ENCODE data around the gene KIAA1755. TPM values are rescaled to one million over a fixed set of nuclear protein-coding genes. Genes with fewer than 3 reads are reported as not detected.

Gene KIAA1755
- total and polyA plus RNA-seq, 7 donors, result 1.2 to 39.1 (median 11.6) TPM; not detected in 1

GRCh38 chr20:38201356-38201755 lies 59.2 kb downstream of the KIAA1755 start:
- no peak for TF ChIP-seq POLR2AphosphoS5 (IDR thresholded peaks at IDR 0.05)
- no peak overlapping the region for H3K27ac ChIP-seq
- no peaks in the 10 kb centered on the region for H3K4me1 ChIP-seq
- no peaks in the 10 kb centered on the region for H3K9me3 ChIP-seq
- whole genome bisulfite sequencing, 2 donors, result 74 to 83% methylated on average over 6 of the region's 6 CpGs
- intact Hi-C loops (cut with DNase I), result no loop called here
- no peaks in the 10 kb centered on the region for H3K27me3 ChIP-seq
- no peaks in the 10 kb centered on the region for H3K36me3 ChIP-seq
- DNase-seq, result peak; percentile 57
- H3K4me3 ChIP-seq, result no peak overlapping the region

- Histone ChIP-seq H3K4me1 (no peaks in the 10 kb centered on the region), H3K9me3 (no peaks in the 10 kb centered on the region), H3K27ac (no peak overlapping the region), H3K4me3 (no peak overlapping the region), H3K27me3 (no peaks in the 10 kb centered on the region), H3K36me3 (no peaks in the 10 kb centered on the region)
- no peak for TF ChIP-seq POLR2AphosphoS5 (IDR thresholded peaks at IDR 0.05)
- no peak for TF ChIP-seq POLR2A (IDR thresholded peaks at IDR 0.05)
- no peak for TF ChIP-seq CTCF (IDR thresholded peaks at IDR 0.05)
- TF ChIP-seq EP300 (IDR thresholded peaks at IDR 0.05), result no peak
- peak; percentile 48 for DNase-seq
- 54 to 75% methylated on average over 3 of the region's 3 CpGs for WGBS, 2 donors
- intact Hi-C loops (cut with DNase I), result no loop called here
Observed at GRCh38 chr20:38200646-38201045, 59.9 kb downstream of the KIAA1755 start.

GRCh38 chr20:38199501-38200390 lies 60.8 kb downstream of the KIAA1755 start:
- TF ChIP-seq POLR2AphosphoS5 (IDR thresholded peaks at IDR 0.05), result no peak
- TF ChIP-seq CTCF (IDR thresholded peaks at IDR 0.05), result no peak
- TF ChIP-seq POLR2A (IDR thresholded peaks at IDR 0.05), result no peak
- no peak for TF ChIP-seq EP300 (IDR thresholded peaks at IDR 0.05)
- Histone ChIP-seq H3K27ac (no peak overlapping the region), H3K9me3 (no peaks in the 10 kb centered on the region), H3K27me3 (no peaks in the 10 kb centered on the region), H3K4me3 (no peak overlapping the region), H3K4me1 (no peaks in the 10 kb centered on the region), H3K36me3 (no peaks in the 10 kb centered on the region)
- intact Hi-C loops (cut with DNase I), result no loop called here
- DNase-seq, result peak; percentile 36
- 86 to 87% methylated on average over 14 of the region's 14 CpGs for WGBS, 2 donors

- intact Hi-C loops (cut with DNase I), result no loop called here
- 62 to 77% methylated on average over 8 of the region's 8 CpGs for WGBS, 2 donors
Observed at GRCh38 chr20:38198238-38198861, 62.2 kb downstream of the KIAA1755 start.

More at GRCh38 chr20:38198238-38198861, 62.2 kb downstream of the KIAA1755 start:
- peak; percentile 50 for DNase-seq
- TF ChIP-seq POLR2A (IDR thresholded peaks at IDR 0.05) (no peak), EP300 (IDR thresholded peaks at IDR 0.05) (no peak), POLR2AphosphoS5 (IDR thresholded peaks at IDR 0.05) (no peak), CTCF (IDR thresholded peaks at IDR 0.05) (no peak)
- Histone ChIP-seq H3K4me1 (no peaks in the 10 kb centered on the region), H3K27ac (no peak overlapping the region), H3K4me3 (no peak overlapping the region), H3K27me3 (no peaks in the 10 kb centered on the region), H3K36me3 (no peaks in the 10 kb centered on the region), H3K9me3 (no peaks in the 10 kb centered on the region)
